ENCODE results near the gene PTPRT. TPM values are rescaled to one million over a fixed set of nuclear protein-coding genes. Genes with fewer than 3 reads are reported as not detected.

PTPRT gene
- total RNA-seq, 1 donor from 2014 or later = not detected

- Mint-ChIP-seq H3K27me3 (ENCODE audit: low read depth) (no peaks in the 10 kb centered on the region), H3K27ac (ENCODE audit: unreplicated experiment) (no peak overlapping the region), H3K9me3 (ENCODE audit: low read depth) (peaks cover 57% of the 10 kb centered on the region), H3K4me1 (ENCODE audit: low read depth) (no peaks in the 10 kb centered on the region), H3K4me3 (ENCODE audit: unreplicated experiment) (no peak overlapping the region), H3K36me3 (ENCODE audit: low read depth) (no peaks in the 10 kb centered on the region)
- no peak for TF ChIP-seq CTCF (IDR thresholded peaks at IDR 0.05)
- DNase-seq (ENCODE audit: low spot score) = no peak
These were observed 484.2 kb downstream of the PTPRT start for GRCh38 chr20:42705550-42705949.

- H3K4me1 Mint-ChIP-seq (ENCODE audit: low read depth) = no peaks in the 10 kb centered on the region
- no peaks in the 10 kb centered on the region for H3K27me3 Mint-ChIP-seq (ENCODE audit: low read depth)
- H3K36me3 Mint-ChIP-seq (ENCODE audit: low read depth) = no peaks in the 10 kb centered on the region
- H3K27ac Mint-ChIP-seq (ENCODE audit: unreplicated experiment) = no peak overlapping the region
- DNase-seq (ENCODE audit: low spot score) = no peak
- no peak for TF ChIP-seq CTCF (IDR thresholded peaks at IDR 0.05)
- peaks cover 52% of the 10 kb centered on the region for H3K9me3 Mint-ChIP-seq (ENCODE audit: low read depth)
- no peak overlapping the region for H3K4me3 Mint-ChIP-seq (ENCODE audit: unreplicated experiment)
These were observed 486.0 kb downstream of the PTPRT start for GRCh38 chr20:42703744-42704143.

- Mint-ChIP-seq H3K27ac (ENCODE audit: unreplicated experiment) (no peak overlapping the region), H3K36me3 (ENCODE audit: low read depth) (no peaks in the 10 kb centered on the region), H3K4me3 (ENCODE audit: unreplicated experiment) (no peak overlapping the region), H3K9me3 (ENCODE audit: low read depth) (peaks cover 52% of the 10 kb centered on the region), H3K4me1 (ENCODE audit: low read depth) (no peaks in the 10 kb centered on the region), H3K27me3 (ENCODE audit: low read depth) (no peaks in the 10 kb centered on the region)
- no peak for TF ChIP-seq CTCF (IDR thresholded peaks at IDR 0.05)
- no peak for DNase-seq (ENCODE audit: low spot score)
These were observed 487.8 kb downstream of the PTPRT start for GRCh38 chr20:42701948-42702347.

- no peak for DNase-seq (ENCODE audit: low spot score)
- Mint-ChIP-seq H3K4me1 (ENCODE audit: low read depth) (no peaks in the 10 kb centered on the region), H3K9me3 (ENCODE audit: low read depth) (peaks cover 44% of the 10 kb centered on the region), H3K27me3 (ENCODE audit: low read depth) (no peaks in the 10 kb centered on the region), H3K4me3 (ENCODE audit: unreplicated experiment) (no peak overlapping the region), H3K27ac (ENCODE audit: unreplicated experiment) (no peak overlapping the region), H3K36me3 (ENCODE audit: low read depth) (no peaks in the 10 kb centered on the region)
- TF ChIP-seq CTCF (IDR thresholded peaks at IDR 0.05) = no peak
These were observed 489.3 kb downstream of the PTPRT start for GRCh38 chr20:42700372-42700771.

GRCh38 chr20:42697962-42698361, 491.7 kb downstream of the PTPRT start:
- Mint-ChIP-seq H3K36me3 (ENCODE audit: low read depth) (no peaks in the 10 kb centered on the region), H3K4me3 (ENCODE audit: unreplicated experiment) (no peak overlapping the region), H3K4me1 (ENCODE audit: low read depth) (no peaks in the 10 kb centered on the region), H3K9me3 (ENCODE audit: low read depth) (peaks cover 34% of the 10 kb centered on the region), H3K27me3 (ENCODE audit: low read depth) (no peaks in the 10 kb centered on the region), H3K27ac (ENCODE audit: unreplicated experiment) (no peak overlapping the region)
- TF ChIP-seq CTCF (IDR thresholded peaks at IDR 0.05) = no peak
- DNase-seq (ENCODE audit: low spot score) = no peak

Data from chondrocyte (in vitro differentiated cells).